Suprapubic skin (tissue), 4 donors: Measurements from ENCODE around the gene RELCH.

Experiments used
- CTCF ChIP-seq, 2 donors: fragments of 200-600 bp in 1 of 2; fragments of 450-650 bp in 1 of 2; sonication (generic) in 1 of 2; IDR thresholded peaks; one replicate each; pipeline ENCODE4 v1.5.1; 2016 to 2019; ENCODE audit warnings: antibody characterized with exemption in 2 of 2, mild to moderate bottlenecking in 1 of 2, moderate library complexity in 1 of 2
- EP300 ChIP-seq: sonication (generic); formaldehyde crosslinking; IDR thresholded peaks from one replicate; pipeline ENCODE4 v1.6.1; 2017; ENCODE audit warnings: antibody characterized with exemption
- POLR2A ChIP-seq, 2 donors: fragments of 450-650 bp; IDR thresholded peaks; one replicate each; pipeline ENCODE4 v1.6.1; 2017; ENCODE audit warnings: antibody characterized with exemption in 2 of 2, mild to moderate bottlenecking in 2 of 2, moderate library complexity in 2 of 2
- POLR2AphosphoS5 ChIP-seq, 3 donors: sonication (generic); formaldehyde crosslinking; IDR thresholded peaks; one replicate each; pipeline ENCODE4 v1.6.1; 2017; ENCODE audit warnings: antibody characterized with exemption in 3 of 3

DNA sequence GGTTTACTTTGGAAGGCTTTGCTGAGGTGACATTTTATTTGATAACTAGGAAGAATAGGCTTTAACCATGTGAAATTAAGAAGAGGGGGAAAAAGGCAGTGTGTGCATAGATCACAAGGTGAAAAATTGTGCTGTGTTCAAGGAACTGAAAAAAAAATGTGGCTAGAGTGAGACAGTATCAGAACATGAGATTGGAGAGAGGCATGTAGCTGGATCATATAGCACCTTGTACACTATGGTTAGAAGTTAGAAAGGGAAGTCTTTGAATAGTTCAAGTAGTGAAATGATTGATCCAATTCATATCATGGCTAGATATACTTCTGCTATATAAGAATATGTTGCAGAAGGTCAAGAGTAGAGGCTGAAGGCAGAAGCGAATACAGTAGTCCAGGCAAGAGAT lies 125.8 kb downstream of the RELCH start:
- no peak for TF ChIP-seq CTCF (IDR thresholded peaks at IDR 0.05)
- TF ChIP-seq POLR2A (IDR thresholded peaks at IDR 0.05), result no peak
- TF ChIP-seq POLR2AphosphoS5 (IDR thresholded peaks at IDR 0.05), result no peak
- TF ChIP-seq EP300, result no peak
